HepG2 (cell line): ENCODE measurements around the gene GDF9. TPM values are rescaled to one million over a fixed set of nuclear protein-coding genes. Genes with fewer than 3 reads are reported as not detected.
A peak's percentile ranks its signal among the peaks of the same experiment; 100 is the strongest.

ENCODE experiments used
- MYNN ChIP-seq: sonication (generic); formaldehyde crosslinking; IDR thresholded peaks from 2 replicates; pipeline ENCODE4 v1.4.0; 2020; ENCODE audit warnings: mild to moderate bottlenecking, low read depth, missing genetic modification reagents
- SAP130 ChIP-seq: IDR thresholded peaks from 2 replicates; pipeline ENCODE4 v1.6.1; 2016; ENCODE audit warnings: low read depth
- SUZ12 ChIP-seq: fragments of 150-350 bp; IDR thresholded peaks from 2 replicates; pipeline ENCODE4 v1.6.1; 2014; ENCODE audit warnings: low read depth, low read length
- TBX3 ChIP-seq: fragments of 450-650 bp; IDR thresholded peaks from 2 replicates; pipeline ENCODE4 v1.6.1; 2017; ENCODE audit warnings: antibody characterized with exemption, mild to moderate bottlenecking, inconsistent platforms, borderline replicate concordance
- TOPORS ChIP-seq: sonication (generic); formaldehyde crosslinking; IDR thresholded peaks from 2 replicates; pipeline ENCODE4 v1.8.0; 2023; ENCODE audit warnings: mild to moderate bottlenecking, missing genetic modification reagents
- ZNF160 ChIP-seq: sonication (generic); formaldehyde crosslinking; IDR thresholded peaks from 2 replicates; pipeline ENCODE4 v1.8.0; 2022; ENCODE audit warnings: mild to moderate bottlenecking, inconsistent platforms, missing genetic modification reagents
- ZNF180 ChIP-seq: sonication (generic); formaldehyde crosslinking; IDR thresholded peaks from 2 replicates; pipeline ENCODE4 v1.4.0; 2020; ENCODE audit warnings: low read depth, missing genetic modification reagents, borderline replicate concordance
- ZNF260 ChIP-seq: sonication (generic); formaldehyde crosslinking; IDR thresholded peaks from 2 replicates; pipeline ENCODE4 v1.4.0; 2020; ENCODE audit warnings: missing genetic modification reagents, low read depth, mild to moderate bottlenecking, borderline replicate concordance
- ZNF337 ChIP-seq: sonication (generic); formaldehyde crosslinking; IDR thresholded peaks from 2 replicates; pipeline ENCODE4 v1.5.1; 2020; ENCODE audit warnings: missing genetic modification reagents, low read depth, mild to moderate bottlenecking, borderline replicate concordance
- ZNF552 ChIP-seq: sonication (generic); formaldehyde crosslinking; IDR thresholded peaks from 2 replicates; pipeline ENCODE4 v1.9.0; 2022; ENCODE audit warnings: missing genetic modification reagents, mild to moderate bottlenecking, borderline replicate concordance
- ZNF558 ChIP-seq: sonication (generic); formaldehyde crosslinking; IDR thresholded peaks from 2 replicates; pipeline ENCODE4 v1.9.0; 2022; ENCODE audit warnings: mild to moderate bottlenecking, missing genetic modification reagents, borderline replicate concordance
- polyA plus RNA-seq, 8 experiments: library from polyadenylated mRNA; depleted of rRNA in 3 of 8; stranded (reverse) in 7 of 8; unstranded in 1 of 8; fragments of >200 nt; fragmentation: Illumina TruSeq in 4 of 8; extraction: Trizol in 4 of 8; gene quantifications; 2 replicates each; pipeline versions ENCODE4 v1.2.1 to v1.2.3, GENCODE V29; 2011 to 2016; ENCODE audit warnings: low read depth in 4 of 8, missing spikeins in 1 of 8, mixed read lengths in 1 of 8; ENCODE audit not compliant: insufficient read depth in 1 of 8
- total RNA-seq, 5 experiments: library from RNA; depleted of rRNA; stranded (reverse); fragments of >200 nt; fragmentation: Illumina TruSeq; extraction: Trizol; gene quantifications; 2 replicates each; pipeline ENCODE4 v1.2.3, GENCODE V29; 2016; ENCODE audit warnings: low read depth in 1 of 5
- TF ChIP-seq, protein P1 (sequence below): sonication (generic); formaldehyde crosslinking; IDR thresholded peaks from 2 replicates; pipeline ENCODE4 v1.5.1; 2020; ENCODE audit warnings: mild to moderate bottlenecking, missing genetic modification reagents, borderline replicate concordance
- TF ChIP-seq, protein P2 (sequence below): sonication (generic); formaldehyde crosslinking; IDR thresholded peaks from 2 replicates; pipeline ENCODE4 v1.4.0; 2020; ENCODE audit warnings: low read depth, mild to moderate bottlenecking, missing genetic modification reagents
- TF ChIP-seq, protein P3 (sequence below): IDR thresholded peaks from 2 replicates; pipeline ENCODE4 v1.6.1; 2016; ENCODE audit warnings: low read depth, borderline replicate concordance
- TF ChIP-seq, protein P4 (sequence below): sonication (generic); formaldehyde crosslinking; IDR thresholded peaks from 2 replicates; pipeline ENCODE4 v1.5.0; 2020; ENCODE audit warnings: mild to moderate bottlenecking, missing genetic modification reagents

Gene GDF9
- total and polyA plus RNA-seq, 2 of the 13 experiments (the other 11 are each of a cell fraction or from before 2014, with no cell fraction given): 0.33 to 0.38 TPM

DNA sequence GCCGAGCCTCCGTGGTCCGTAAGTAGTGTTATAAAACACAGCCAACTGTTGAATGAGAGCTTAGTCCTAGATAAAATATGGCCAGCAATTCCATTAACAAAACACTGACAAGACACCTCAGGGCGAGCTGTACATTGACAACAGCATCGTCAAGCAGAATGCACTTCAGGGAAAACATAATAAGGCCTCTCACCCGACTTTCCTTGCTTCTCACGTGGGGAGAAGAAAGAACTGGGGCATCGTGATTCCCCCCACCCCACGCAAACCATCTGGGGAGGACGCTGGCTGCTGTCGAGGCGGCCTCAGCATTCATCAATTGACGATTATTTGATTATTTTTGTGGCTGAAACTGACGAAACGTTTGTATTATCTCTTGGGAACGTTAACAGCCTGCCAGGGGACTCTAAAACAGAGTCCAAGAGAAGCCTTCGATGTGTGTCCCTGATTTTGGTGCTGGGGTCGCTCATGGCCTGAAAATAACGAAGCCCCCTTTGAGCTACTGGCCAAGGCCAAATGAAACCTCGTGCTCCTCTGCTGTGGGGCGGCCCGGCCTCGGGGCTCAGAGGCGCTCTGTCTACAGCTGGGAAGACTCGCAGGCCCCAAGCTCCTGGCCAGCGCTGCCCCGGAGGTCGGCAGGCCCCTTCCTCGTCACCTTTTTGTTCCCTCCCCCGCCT is 464 bp downstream of the GDF9 start (continued):
- TF ChIP-seq, protein P1, sequence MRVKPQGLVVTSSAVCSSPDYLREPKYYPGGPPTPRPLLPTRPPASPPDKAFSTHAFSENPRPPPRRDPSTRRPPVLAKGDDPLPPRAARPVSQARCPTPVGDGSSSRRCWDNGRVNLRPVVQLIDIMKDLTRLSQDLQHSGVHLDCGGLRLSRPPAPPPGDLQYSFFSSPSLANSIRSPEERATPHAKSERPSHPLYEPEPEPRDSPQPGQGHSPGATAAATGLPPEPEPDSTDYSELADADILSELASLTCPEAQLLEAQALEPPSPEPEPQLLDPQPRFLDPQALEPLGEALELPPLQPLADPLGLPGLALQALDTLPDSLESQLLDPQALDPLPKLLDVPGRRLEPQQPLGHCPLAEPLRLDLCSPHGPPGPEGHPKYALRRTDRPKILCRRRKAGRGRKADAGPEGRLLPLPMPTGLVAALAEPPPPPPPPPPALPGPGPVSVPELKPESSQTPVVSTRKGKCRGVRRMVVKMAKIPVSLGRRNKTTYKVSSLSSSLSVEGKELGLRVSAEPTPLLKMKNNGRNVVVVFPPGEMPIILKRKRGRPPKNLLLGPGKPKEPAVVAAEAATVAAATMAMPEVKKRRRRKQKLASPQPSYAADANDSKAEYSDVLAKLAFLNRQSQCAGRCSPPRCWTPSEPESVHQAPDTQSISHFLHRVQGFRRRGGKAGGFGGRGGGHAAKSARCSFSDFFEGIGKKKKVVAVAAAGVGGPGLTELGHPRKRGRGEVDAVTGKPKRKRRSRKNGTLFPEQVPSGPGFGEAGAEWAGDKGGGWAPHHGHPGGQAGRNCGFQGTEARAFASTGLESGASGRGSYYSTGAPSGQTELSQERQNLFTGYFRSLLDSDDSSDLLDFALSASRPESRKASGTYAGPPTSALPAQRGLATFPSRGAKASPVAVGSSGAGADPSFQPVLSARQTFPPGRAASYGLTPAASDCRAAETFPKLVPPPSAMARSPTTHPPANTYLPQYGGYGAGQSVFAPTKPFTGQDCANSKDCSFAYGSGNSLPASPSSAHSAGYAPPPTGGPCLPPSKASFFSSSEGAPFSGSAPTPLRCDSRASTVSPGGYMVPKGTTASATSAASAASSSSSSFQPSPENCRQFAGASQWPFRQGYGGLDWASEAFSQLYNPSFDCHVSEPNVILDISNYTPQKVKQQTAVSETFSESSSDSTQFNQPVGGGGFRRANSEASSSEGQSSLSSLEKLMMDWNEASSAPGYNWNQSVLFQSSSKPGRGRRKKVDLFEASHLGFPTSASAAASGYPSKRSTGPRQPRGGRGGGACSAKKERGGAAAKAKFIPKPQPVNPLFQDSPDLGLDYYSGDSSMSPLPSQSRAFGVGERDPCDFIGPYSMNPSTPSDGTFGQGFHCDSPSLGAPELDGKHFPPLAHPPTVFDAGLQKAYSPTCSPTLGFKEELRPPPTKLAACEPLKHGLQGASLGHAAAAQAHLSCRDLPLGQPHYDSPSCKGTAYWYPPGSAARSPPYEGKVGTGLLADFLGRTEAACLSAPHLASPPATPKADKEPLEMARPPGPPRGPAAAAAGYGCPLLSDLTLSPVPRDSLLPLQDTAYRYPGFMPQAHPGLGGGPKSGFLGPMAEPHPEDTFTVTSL: 0 out of 2 replicates have a peak, but pooled peaks have one; percentile 39
- TF ChIP-seq, protein P2, sequence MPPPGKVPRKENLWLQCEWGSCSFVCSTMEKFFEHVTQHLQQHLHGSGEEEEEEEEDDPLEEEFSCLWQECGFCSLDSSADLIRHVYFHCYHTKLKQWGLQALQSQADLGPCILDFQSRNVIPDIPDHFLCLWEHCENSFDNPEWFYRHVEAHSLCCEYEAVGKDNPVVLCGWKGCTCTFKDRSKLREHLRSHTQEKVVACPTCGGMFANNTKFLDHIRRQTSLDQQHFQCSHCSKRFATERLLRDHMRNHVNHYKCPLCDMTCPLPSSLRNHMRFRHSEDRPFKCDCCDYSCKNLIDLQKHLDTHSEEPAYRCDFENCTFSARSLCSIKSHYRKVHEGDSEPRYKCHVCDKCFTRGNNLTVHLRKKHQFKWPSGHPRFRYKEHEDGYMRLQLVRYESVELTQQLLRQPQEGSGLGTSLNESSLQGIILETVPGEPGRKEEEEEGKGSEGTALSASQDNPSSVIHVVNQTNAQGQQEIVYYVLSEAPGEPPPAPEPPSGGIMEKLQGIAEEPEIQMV (CRISPR knock-in tag): peak; percentile 1; the same call in 1 of the 2 replicates
- no peak for TF ChIP-seq ZNF160 (CRISPR knock-in tag)
- TF ChIP-seq TOPORS: no peak
- TF ChIP-seq ZNF260 (CRISPR knock-in tag): no peak
- TF ChIP-seq, protein P3, sequence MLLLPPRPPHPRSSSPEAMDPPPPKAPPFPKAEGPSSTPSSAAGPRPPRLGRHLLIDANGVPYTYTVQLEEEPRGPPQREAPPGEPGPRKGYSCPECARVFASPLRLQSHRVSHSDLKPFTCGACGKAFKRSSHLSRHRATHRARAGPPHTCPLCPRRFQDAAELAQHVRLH (CRISPR knock-in tag): no peak
- no peak for TF ChIP-seq ZNF552 (CRISPR knock-in tag)
- TF ChIP-seq TBX3: no peak
- TF ChIP-seq ZNF558 (CRISPR knock-in tag): 0 out of 2 replicates have a peak, but pooled peaks have one; percentile 56
- no peak for TF ChIP-seq SAP130 (CRISPR knock-in tag)
- TF ChIP-seq, protein P4, sequence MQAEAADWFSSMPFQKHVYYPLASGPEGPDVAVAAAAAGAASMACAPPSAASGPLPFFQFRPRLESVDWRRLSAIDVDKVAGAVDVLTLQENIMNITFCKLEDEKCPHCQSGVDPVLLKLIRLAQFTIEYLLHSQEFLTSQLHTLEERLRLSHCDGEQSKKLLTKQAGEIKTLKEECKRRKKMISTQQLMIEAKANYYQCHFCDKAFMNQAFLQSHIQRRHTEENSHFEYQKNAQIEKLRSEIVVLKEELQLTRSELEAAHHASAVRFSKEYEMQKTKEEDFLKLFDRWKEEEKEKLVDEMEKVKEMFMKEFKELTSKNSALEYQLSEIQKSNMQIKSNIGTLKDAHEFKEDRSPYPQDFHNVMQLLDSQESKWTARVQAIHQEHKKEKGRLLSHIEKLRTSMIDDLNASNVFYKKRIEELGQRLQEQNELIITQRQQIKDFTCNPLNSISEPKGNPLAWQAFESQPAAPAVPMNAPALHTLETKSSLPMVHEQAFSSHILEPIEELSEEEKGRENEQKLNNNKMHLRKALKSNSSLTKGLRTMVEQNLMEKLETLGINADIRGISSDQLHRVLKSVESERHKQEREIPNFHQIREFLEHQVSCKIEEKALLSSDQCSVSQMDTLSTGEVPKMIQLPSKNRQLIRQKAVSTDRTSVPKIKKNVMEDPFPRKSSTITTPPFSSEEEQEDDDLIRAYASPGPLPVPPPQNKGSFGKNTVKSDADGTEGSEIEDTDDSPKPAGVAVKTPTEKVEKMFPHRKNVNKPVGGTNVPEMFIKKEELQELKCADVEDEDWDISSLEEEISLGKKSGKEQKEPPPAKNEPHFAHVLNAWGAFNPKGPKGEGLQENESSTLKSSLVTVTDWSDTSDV (CRISPR knock-in tag): no peak
- TF ChIP-seq ZNF337 (CRISPR knock-in tag): no peak
- no peak for TF ChIP-seq SUZ12
- no peak for TF ChIP-seq ZNF180 (CRISPR knock-in tag)
- TF ChIP-seq MYNN (CRISPR knock-in tag): no peak
